Ishikawa (cell line): ENCODE data around the gene ZNF26.

Experiments
- CEBPB ChIP-seq: IDR thresholded peaks from 2 replicates; pipeline ENCODE4 v1.6.1; 2012
- CREB1 ChIP-seq: IDR thresholded peaks from 2 replicates; pipeline ENCODE4 v1.6.1; 2012; ENCODE audit warnings: low read depth
- EGR1 ChIP-seq: IDR thresholded peaks from 2 replicates; pipeline ENCODE4 v1.6.1; 2012
- EP300 ChIP-seq: IDR thresholded peaks from 2 replicates; pipeline ENCODE4 v1.6.1; 2012; ENCODE audit warnings: borderline replicate concordance
- FOXM1 ChIP-seq: IDR thresholded peaks from 2 replicates; pipeline ENCODE4 v1.6.1; 2012; ENCODE audit warnings: low read depth, borderline replicate concordance
- NFIC ChIP-seq: IDR thresholded peaks from 2 replicates; pipeline ENCODE4 v1.6.1; 2012
- RAD21 ChIP-seq: IDR thresholded peaks from 2 replicates; pipeline ENCODE4 v1.6.1; 2012; ENCODE audit warnings: low read depth
- TAF1 ChIP-seq: IDR thresholded peaks from 2 replicates; pipeline ENCODE4 v1.6.1; 2012; ENCODE audit warnings: low read depth, mild to moderate bottlenecking
- TCF12 ChIP-seq: IDR thresholded peaks from 2 replicates; pipeline ENCODE4 v1.6.1; 2012; ENCODE audit warnings: low read depth
- TEAD4 ChIP-seq: IDR thresholded peaks from 2 replicates; pipeline ENCODE4 v1.6.1; 2012
- YY1 ChIP-seq: IDR thresholded peaks from 2 replicates; pipeline ENCODE4 v1.6.1; 2012; ENCODE audit warnings: low read depth
- ZBTB7A ChIP-seq: IDR thresholded peaks from 2 replicates; pipeline ENCODE4 v1.6.1; 2012; ENCODE audit warnings: low read depth
- TF ChIP-seq, protein P1 (sequence below): IDR thresholded peaks from 2 replicates; pipeline ENCODE4 v1.6.1; 2012; ENCODE audit warnings: low read depth, mild to moderate bottlenecking
- TF ChIP-seq, protein P2 (sequence below): IDR thresholded peaks from 2 replicates; pipeline ENCODE4 v1.6.1; 2012

Gene ZNF26

DNA sequence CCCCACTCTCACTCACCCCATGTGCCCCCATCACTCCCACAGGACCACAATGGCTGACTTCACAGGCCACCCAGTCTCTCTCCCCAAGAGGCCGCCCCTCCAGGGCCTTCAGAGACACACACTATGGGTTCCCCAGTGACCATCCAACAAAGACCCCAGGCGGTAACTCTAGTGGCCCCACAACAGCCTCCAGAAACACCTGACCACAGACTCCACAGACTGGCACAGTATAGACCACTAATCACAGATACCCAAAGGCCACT, 33.1 kb upstream of the ZNF26 start:
- no peak for TF ChIP-seq YY1
- TF ChIP-seq TCF12: no peak
- TF ChIP-seq, protein P1, sequence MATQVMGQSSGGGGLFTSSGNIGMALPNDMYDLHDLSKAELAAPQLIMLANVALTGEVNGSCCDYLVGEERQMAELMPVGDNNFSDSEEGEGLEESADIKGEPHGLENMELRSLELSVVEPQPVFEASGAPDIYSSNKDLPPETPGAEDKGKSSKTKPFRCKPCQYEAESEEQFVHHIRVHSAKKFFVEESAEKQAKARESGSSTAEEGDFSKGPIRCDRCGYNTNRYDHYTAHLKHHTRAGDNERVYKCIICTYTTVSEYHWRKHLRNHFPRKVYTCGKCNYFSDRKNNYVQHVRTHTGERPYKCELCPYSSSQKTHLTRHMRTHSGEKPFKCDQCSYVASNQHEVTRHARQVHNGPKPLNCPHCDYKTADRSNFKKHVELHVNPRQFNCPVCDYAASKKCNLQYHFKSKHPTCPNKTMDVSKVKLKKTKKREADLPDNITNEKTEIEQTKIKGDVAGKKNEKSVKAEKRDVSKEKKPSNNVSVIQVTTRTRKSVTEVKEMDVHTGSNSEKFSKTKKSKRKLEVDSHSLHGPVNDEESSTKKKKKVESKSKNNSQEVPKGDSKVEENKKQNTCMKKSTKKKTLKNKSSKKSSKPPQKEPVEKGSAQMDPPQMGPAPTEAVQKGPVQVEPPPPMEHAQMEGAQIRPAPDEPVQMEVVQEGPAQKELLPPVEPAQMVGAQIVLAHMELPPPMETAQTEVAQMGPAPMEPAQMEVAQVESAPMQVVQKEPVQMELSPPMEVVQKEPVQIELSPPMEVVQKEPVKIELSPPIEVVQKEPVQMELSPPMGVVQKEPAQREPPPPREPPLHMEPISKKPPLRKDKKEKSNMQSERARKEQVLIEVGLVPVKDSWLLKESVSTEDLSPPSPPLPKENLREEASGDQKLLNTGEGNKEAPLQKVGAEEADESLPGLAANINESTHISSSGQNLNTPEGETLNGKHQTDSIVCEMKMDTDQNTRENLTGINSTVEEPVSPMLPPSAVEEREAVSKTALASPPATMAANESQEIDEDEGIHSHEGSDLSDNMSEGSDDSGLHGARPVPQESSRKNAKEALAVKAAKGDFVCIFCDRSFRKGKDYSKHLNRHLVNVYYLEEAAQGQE: no peak
- TF ChIP-seq ZBTB7A: no peak
- no peak for TF ChIP-seq NFIC
- TF ChIP-seq, protein P2, sequence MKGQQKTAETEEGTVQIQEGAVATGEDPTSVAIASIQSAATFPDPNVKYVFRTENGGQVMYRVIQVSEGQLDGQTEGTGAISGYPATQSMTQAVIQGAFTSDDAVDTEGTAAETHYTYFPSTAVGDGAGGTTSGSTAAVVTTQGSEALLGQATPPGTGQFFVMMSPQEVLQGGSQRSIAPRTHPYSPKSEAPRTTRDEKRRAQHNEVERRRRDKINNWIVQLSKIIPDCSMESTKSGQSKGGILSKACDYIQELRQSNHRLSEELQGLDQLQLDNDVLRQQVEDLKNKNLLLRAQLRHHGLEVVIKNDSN: no peak

DNA sequence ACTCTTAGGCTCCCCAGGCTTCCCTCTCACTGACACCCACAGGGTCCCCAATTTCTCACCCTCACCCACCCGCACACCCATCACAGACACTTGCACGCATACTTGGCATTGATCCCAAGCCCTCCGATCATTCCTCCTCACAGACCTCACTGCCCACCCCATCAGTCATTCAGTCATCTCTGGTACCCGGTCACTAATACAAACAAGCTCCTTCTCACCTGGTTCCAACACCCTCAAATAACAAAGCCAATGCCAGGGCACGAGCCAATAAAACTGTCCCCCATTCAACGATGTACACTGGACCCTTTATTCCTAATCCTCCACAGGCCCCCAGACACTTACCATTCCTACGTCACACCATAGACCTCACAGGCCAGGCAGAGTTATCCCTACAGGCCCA, 32.4 kb upstream of the ZNF26 start:
- no peak for TF ChIP-seq NFIC
- no peak for TF ChIP-seq CREB1
- TF ChIP-seq EP300: no peak
- no peak for TF ChIP-seq TCF12
- TF ChIP-seq, protein P1: no peak
- TF ChIP-seq EGR1: no peak
- TF ChIP-seq TEAD4: no peak
- TF ChIP-seq FOXM1: no peak
- no peak for TF ChIP-seq CEBPB
- no peak for TF ChIP-seq YY1
- TF ChIP-seq TAF1: no peak

DNA sequence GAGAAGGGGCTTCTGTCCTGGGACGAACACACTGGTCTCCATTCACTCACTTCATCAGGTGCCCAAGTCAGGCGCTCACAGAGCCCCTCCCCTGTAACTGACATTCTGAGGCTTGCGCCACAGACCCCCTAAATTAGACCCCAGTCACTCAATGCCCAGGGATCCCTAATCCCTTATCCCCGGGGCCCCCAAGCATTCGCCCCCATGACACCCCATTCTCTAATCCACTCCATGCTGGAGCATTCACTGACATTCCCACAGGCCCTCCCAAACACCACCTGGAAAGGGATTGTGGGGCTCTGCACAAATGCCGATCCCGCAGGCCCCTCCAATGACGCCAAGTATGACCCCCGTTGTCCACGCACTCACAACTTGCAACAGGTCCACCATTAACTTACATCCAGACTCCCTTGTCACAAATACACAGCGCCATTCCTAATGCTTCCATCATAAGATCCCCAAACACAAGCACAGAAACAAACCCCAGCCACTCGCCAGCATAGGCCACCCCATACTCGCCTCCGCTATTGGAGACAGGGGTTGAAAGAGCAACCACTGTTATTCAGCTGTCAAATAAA, 31.6 kb upstream of the ZNF26 start:
- TF ChIP-seq EP300: no peak
- TF ChIP-seq RAD21: no peak
- no peak for TF ChIP-seq EGR1
- no peak for TF ChIP-seq TEAD4
- no peak for TF ChIP-seq TCF12
- no peak for TF ChIP-seq YY1
- TF ChIP-seq ZBTB7A: no peak
- no peak for TF ChIP-seq CREB1
- TF ChIP-seq, protein P1: no peak
- no peak for TF ChIP-seq CEBPB
- TF ChIP-seq, protein P2: no peak
- no peak for TF ChIP-seq NFIC
- no peak for TF ChIP-seq FOXM1

DNA sequence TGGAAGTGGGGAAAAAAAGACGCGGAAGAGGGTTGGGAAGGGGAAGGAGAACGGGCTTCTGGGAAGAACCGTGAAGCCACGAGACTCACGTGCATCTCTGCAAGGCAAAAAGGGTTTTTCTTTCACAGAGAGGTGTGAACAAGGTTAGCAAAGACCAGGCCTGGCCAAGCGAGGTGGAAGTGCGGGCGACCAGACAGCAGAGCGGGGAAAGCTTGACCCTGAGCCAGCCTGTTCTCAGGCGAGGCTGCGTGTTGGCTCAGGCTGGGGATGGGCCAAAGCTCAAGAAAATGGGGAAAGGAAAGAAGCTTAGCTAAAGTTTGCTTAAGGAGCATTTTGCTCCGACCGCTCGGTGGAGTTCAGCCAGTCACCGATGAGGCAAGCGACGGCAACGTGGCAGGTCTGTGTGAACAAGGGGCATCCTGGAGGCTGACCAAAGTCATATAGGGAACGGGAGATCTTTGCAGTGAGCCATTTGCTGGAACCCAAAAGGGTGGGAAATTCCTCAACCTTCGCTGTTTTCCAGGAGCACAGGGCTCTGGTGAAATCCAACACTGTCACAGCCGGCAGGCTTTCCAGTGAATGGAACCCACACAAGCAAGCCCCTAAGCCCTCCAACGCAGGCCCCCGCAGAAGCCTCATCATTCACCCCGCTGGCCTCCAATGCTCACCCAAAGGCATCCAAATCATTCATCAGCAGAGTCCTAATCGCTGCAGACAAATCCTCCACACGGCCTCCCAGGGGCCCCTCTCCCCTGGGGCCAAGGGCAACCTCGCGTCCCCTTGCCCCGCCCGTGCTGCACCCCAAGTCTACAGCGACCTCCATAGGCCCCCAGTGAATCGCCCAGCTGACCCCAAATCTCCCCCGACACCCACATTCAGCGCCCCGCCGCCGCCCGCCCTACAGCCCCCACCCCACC, 30.8 kb upstream of the ZNF26 start:
- TF ChIP-seq EP300 (no peak), NFIC (no peak), YY1 (no peak)
- TF ChIP-seq, protein P1: no peak
- TF ChIP-seq, protein P2: no peak
